ENCODE measurements around the gene PHF21A.

GRCh38 chr11:46118702-46119351 lies 2.4 kb downstream of the PHF21A start:
- TF ChIP-seq CTCF (conservative IDR thresholded peaks at IDR 0.05; ENCODE audit: low read length) (no peak), EZH2phosphoT487 (IDR thresholded peaks at IDR 0.05; ENCODE audit: borderline replicate concordance, low read depth, low read length) (no peak)
